Mucosa of descending colon (tissue), 3 donors: ENCODE data around the gene CFAP20DC. TPM values are rescaled to one million over a fixed set of nuclear protein-coding genes. Genes with fewer than 3 reads are reported as not detected.
"Not testable (repeated sequence)": the region's sequence is repeated elsewhere in the genome, so short reads cannot be mapped to it uniquely, and the experiment has no call there.

Source experiments
- ATAC-seq: fragments of 200-7000 bp; cut with Tn5 transposase; one replicate; pipeline ENCODE4 v1.9.1; 2020; ENCODE audit warnings: mild to moderate bottlenecking, moderate library complexity
- DNase-seq, 3 donors: peaks; one replicate each; pipeline ENCODE4 v3.0.0-alpha.2; 2020
- H3K36me3 ChIP-seq: fragments of 200-600 bp; one replicate; pipeline ENCODE4 v1.8.0; 2021; ENCODE audit warnings: low read depth, mild to moderate bottlenecking
- H3K4me1 ChIP-seq: fragments of 200-600 bp; one replicate; pipeline ENCODE4 v1.8.0; 2021; ENCODE audit warnings: low read depth, mild to moderate bottlenecking
- H3K4me3 ChIP-seq: fragments of 200-600 bp; one replicate; pipeline ENCODE4 v1.8.0; 2021; ENCODE audit warnings: mild to moderate bottlenecking
- H3K9me3 ChIP-seq: fragments of 200-600 bp; one replicate; pipeline ENCODE4 v1.8.0; 2021; ENCODE audit warnings: mild to moderate bottlenecking
- CTCF ChIP-seq: fragments of 200-600 bp; IDR thresholded peaks from one replicate; pipeline ENCODE4 v1.8.0; 2022; ENCODE audit warnings: antibody characterized with exemption, mild to moderate bottlenecking
- intact Hi-C, 2 donors: fragments of 100-400 bp; cut with DNase I in 1 of 2; cut with micrococcal nuclease in 1 of 2; formaldehyde crosslinking; loops; one replicate each; pipeline versions ENCODE4 v1.11.0 to v1.11.1; 2022; cut with DNase I, micrococcal nuclease
- total RNA-seq, 3 donors: library from RNA; stranded (reverse); fragmentation: NEBNext Ultra II Directional in 2 of 3; extraction: Animal tissue kit (Norgen Biotek cat#: 25700) in 2 of 3; gene quantifications; one replicate each; pipeline versions ENCODE4 v1.2.1 to v1.2.4, GENCODE V29; 2021 to 2023
- donor health status: DM: no; HTN: no; CAD: no; lungs with moderate emphysema.
- donor health status: DM: no; HTN: no; CAD: no.
- donor health status: DM: no; HTN: yes; CAD: no.

Gene CFAP20DC
- total RNA-seq, 3 donors from 2014 or later, result 0.49 to 1.0 (median 0.57) TPM

- Histone ChIP-seq H3K36me3 (no peaks in the 10 kb centered on the region), H3K4me1 (no peaks in the 10 kb centered on the region), H3K9me3 (no peaks in the 10 kb centered on the region), H3K4me3 (no peak overlapping the region)
- no peak for TF ChIP-seq CTCF
- DNase-seq (no peak), ATAC-seq (no peak)
- intact Hi-C loops, result no loop called here
Observed at GRCh38 chr3:58979840-58980239, 70.0 kb downstream of the CFAP20DC start.

- no peak overlapping the region for H3K4me3 ChIP-seq
- H3K4me1 ChIP-seq, result no peaks in the 10 kb centered on the region
- TF ChIP-seq CTCF, result no peak
- no peaks in the 10 kb centered on the region for H3K36me3 ChIP-seq
- DNase-seq, result no peak
- H3K9me3 ChIP-seq, result no peaks in the 10 kb centered on the region
- intact Hi-C loops, result no loop called here
- ATAC-seq, result no peak
Observed at GRCh38 chr3:58973796-58974195, 76.0 kb downstream of the CFAP20DC start.

- H3K4me1 ChIP-seq, H3K4me3 ChIP-seq, H3K9me3 ChIP-seq, H3K36me3 ChIP-seq, DNase-seq, ATAC-seq, intact Hi-C loops: not testable (repeated sequence)
Observed at GRCh38 chr3:58967866-58968265, 82.0 kb downstream of the CFAP20DC start.

GRCh38 chr3:58965865-58966264 lies 84.0 kb downstream of the CFAP20DC start:
- intact Hi-C loops, result no loop called here
- no peak for DNase-seq
- Histone ChIP-seq H3K4me1 (no peaks in the 10 kb centered on the region), H3K4me3 (no peak overlapping the region), H3K9me3 (no peaks in the 10 kb centered on the region), H3K36me3 (no peaks in the 10 kb centered on the region)
- ATAC-seq, result no peak
- TF ChIP-seq CTCF, result no peak

GRCh38 chr3:58963928-58964503 lies 85.8 kb downstream of the CFAP20DC start:
- ATAC-seq (peak; percentile 31), DNase-seq (peak in 1 of 3 donors; percentile 6)
- Histone ChIP-seq H3K4me3 (no peak overlapping the region), H3K4me1 (no peaks in the 10 kb centered on the region), H3K9me3 (no peaks in the 10 kb centered on the region), H3K36me3 (no peaks in the 10 kb centered on the region)
- TF ChIP-seq CTCF, result no peak
- intact Hi-C loops, result no loop called here

- no peaks in the 10 kb centered on the region for H3K4me1 ChIP-seq
- intact Hi-C loops, result no loop called here
- H3K4me3 ChIP-seq, result no peak overlapping the region
- H3K36me3 ChIP-seq, result no peaks in the 10 kb centered on the region
- no peak for ATAC-seq
- no peaks in the 10 kb centered on the region for H3K9me3 ChIP-seq
- no peak for DNase-seq
- no peak for TF ChIP-seq CTCF
Observed at GRCh38 chr3:58962816-58963215, 87.0 kb downstream of the CFAP20DC start.
